NCI-H1092 treated with DMSO at 0.1 percent for 48 hours (cell line): ENCODE data around the gene DBNDD1.

Experiments used
- DNase-seq: peaks from one replicate; lab custom pipeline; 2025; lab: John Stamatoyannopoulos, UW

DBNDD1 gene

DNA sequence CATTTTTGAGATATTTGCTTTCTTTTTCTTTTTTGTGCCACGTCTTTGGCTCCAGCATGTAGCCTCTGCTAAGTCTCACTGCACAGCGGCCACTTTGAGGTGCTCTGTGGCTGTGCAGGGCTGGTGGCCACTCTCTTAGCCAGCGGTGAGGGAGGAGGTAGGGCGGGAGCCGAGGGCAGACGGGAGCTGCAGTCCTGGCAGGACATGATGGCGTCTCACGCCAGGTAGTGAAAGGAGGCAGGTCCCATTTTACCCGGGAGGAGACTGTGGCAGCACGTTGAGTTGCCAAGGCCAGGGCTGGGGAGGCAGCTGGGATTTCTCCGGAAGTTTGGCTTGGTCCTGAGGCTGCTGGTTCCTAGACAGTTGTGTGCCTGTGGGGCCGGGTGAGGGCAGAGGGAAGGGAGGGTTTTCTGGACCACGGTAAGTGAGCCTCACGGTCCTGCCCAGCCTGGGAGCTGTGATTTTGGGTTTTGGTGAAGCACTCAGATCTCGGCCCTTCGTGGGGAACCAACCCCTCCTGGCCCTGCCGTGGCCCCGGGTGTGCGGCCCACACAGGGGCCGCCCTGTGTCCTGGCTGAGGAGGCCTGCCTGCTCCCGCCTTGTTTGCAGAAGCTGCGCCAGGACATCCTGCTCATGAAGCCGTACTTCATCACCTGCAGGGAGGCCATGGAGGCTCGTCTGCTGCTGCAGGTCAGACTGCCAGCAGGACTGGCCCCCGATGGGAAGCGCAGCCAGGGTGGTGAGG is 56.3 kb downstream of the DBNDD1 start:
- no peak for DNase-seq

- DNase-seq: no peak
Observed at GRCh38 chr16:89961920-89962319, 57.3 kb downstream of the DBNDD1 start.

GRCh38 chr16:89960966-89961365 is 58.3 kb downstream of the DBNDD1 start:
- no peak for DNase-seq

GRCh38 chr16:89958596-89958995 is 60.7 kb downstream of the DBNDD1 start:
- no peak for DNase-seq

DNA sequence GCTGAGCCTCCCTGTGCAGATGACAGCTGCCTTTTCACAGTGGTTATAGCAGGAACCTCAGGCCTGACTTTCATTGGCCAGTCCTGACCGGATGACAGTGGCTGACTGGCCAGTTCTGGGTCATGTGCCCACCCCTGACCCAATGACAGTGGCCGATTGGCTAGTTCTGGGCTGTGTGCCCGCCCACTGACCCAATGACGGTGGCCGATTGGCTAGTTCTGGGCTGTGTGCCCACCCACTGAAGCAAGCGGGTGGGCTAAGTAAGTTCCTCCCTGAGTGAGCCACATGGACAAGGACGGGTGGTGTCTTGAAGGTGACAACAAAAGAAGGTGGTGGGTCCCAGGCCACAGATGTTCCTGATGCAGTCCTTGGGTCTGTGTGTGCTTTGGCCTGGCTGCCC is 61.2 kb downstream of the DBNDD1 start:
- DNase-seq: no peak

DNA sequence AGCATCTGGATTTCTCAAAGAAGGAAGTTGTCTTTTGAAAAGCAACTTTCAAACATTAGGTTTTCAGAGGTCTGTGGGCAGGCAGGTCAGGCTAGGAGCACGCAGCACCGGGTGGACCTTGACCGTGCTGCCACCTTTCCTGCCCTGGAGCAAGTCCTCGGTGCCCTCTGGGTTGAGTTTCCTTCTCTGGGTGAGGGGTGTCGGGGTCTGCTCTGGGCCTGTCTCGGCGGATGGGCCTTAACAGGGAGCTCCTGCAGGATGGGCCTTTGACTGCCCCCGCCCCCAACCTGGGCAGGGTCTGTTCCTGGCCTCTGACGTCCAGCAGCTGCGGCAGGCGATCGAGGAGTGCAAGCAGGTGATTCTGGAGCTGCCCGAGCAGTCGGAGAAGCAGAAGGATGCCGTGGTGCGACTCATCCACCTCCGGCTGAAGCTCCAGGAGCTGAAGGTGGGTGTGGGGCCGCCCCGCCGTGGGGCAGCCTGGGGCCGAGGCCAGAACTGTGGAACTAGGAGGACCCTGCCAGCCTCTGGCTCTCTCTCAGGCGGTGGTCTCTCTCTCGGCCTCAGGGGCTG is 62.0 kb downstream of the DBNDD1 start:
- no peak for DNase-seq

- no peak for DNase-seq
Observed at GRCh38 chr16:89956505-89957215, 62.6 kb downstream of the DBNDD1 start.

DNA sequence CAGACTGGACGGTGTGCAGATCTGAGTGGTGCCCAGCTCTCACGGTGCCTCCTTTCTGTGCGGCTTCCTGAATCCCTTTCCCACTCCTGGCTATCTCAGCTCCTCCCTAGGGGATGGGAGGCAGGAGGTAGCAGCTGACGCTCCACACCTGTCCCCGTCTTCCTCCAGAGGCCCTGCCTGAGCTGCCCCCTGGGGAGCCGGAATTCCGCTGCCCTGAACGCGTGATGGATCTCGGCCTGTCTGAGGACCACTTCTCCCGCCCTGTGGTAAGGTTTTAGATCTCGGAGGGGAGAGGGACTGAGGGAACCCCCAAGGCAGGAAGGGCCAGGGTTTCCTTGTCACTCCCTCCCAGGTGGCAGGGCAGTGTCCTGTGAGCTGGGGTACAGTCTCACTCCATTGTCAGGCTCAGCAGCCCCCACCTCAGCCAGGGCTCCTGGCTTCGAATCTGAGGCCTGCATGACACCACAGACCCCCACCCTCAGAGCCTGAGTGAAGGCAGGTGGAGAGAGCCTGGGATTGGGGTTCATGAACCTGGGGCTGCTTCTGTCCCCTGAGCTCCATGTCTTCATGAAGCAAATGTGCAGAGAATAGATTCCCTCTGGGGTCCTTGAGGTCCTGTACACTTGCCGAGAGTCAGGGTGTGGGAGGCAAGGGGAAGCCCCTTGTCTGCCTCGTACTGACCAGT is 64.1 kb downstream of the DBNDD1 start:
- no peak for DNase-seq
